SKM-1 (cell line): ENCODE measurements around the gene BMAL1.
"Not testable (repeated sequence)": the region's sequence is repeated elsewhere in the genome, so short reads cannot be mapped to it uniquely, and the experiment has no call there.

Experiments used
- DNase-seq: peaks from one replicate; lab custom pipeline; 2025; ENCODE audit not compliant: unreplicated experiment; lab: John Stamatoyannopoulos, UW

Gene BMAL1

GRCh38 chr11:13436836-13437235 is 159.2 kb downstream of the BMAL1 start:
- DNase-seq: not testable (repeated sequence)
